Endothelial cell of umbilical vein (primary cell): Measurements from ENCODE around the gene CORO6. TPM values are rescaled to one million over a fixed set of nuclear protein-coding genes. Genes with fewer than 3 reads are reported as not detected.

Source experiments
- BruUV-seq: library from RNA; stranded (reverse); fragments of 400-500 nt; replicated peaks from 2 replicates; lab custom pipeline; 2021; lab: Mats Ljungman, UMichigan
- CTCF ChIA-PET: fragments of 300-600, 350-600 bp; sonication (Branson Sonifier 250); formaldehyde crosslinking; loops from one replicate; lab custom pipeline; 2021; ENCODE audit warnings: antibody characterized with exemption, inconsistent platforms; lab: Charles Lee
- POLR2A ChIA-PET: fragments of 300-600, 350-600 bp; sonication (Branson Sonifier 250); formaldehyde crosslinking; loops from one replicate; lab custom pipeline; 2021; ENCODE audit warnings: antibody characterized with exemption, inconsistent platforms; lab: Charles Lee
- DNase-seq: peaks from one replicate; pipeline ENCODE4 v3.0.0-alpha.2; 2011; ENCODE audit warnings: low read depth, low spot score
- FAIRE-seq: peaks from 2 replicates; lab custom pipeline; 2011; peaks lifted over from hg19 to GRCh38; lab: Jason Lieb, UNC
- H2AFZ ChIP-seq: 2 replicates; pipeline ENCODE4 v1.6.0; 2012; ENCODE audit warnings: low read depth, low read length, control low read depth, inconsistent platforms
- H3K27ac ChIP-seq: 2 replicates; pipeline ENCODE4 v1.5.1; 2011; ENCODE audit warnings: low read depth, mild to moderate bottlenecking, control low read depth, low read length, moderate library complexity; ENCODE audit not compliant: insufficient read depth
- H3K27me3 ChIP-seq, 2 experiments: 2 replicates each; pipeline versions ENCODE4 v1.6.0 to v1.6.1; 2011; ENCODE audit warnings: low read length in 2 of 2, mixed read lengths in 1 of 2; ENCODE audit not compliant: control insufficient read depth in 2 of 2, insufficient read depth in 2 of 2
- H3K36me3 ChIP-seq, 2 experiments: 2 replicates in 1 of 2; 3 replicates in 1 of 2; pipeline ENCODE4 v1.5.1; 2011; ENCODE audit warnings: low read length in 2 of 2, mild to moderate bottlenecking in 1 of 2, moderate library complexity in 1 of 2; ENCODE audit not compliant: control insufficient read depth in 2 of 2, insufficient read depth in 2 of 2; ENCODE audit errors: extremely low read depth in 1 of 2
- H3K4me1 ChIP-seq: 3 replicates; pipeline ENCODE4 v1.5.1; 2011; ENCODE audit warnings: mild to moderate bottlenecking, low read length; ENCODE audit not compliant: control insufficient read depth, insufficient read depth; ENCODE audit errors: extremely low read depth
- H3K4me2 ChIP-seq: 2 replicates; pipeline ENCODE4 v1.6.1; 2011; ENCODE audit warnings: low read length, control low read depth, mixed read lengths; ENCODE audit not compliant: insufficient read depth
- H3K4me3 ChIP-seq, 3 experiments: fragments of 200-600 bp in 1 of 3; sonication (generic), shearing (Covaris generic) in 1 of 3; replicated peaks in 1 of 3; 2 replicates each; pipeline ENCODE4 v1.5.1; 2011 to 2016; ENCODE audit warnings: control low read depth in 3 of 3, low read length in 3 of 3, mild to moderate bottlenecking in 2 of 3, inconsistent platforms in 1 of 3, low read depth in 1 of 3, moderate library complexity in 1 of 3; ENCODE audit not compliant: insufficient read depth in 1 of 3
- H3K79me2 ChIP-seq: 2 replicates; pipeline ENCODE4 v1.6.0; 2012; ENCODE audit warnings: low read length, inconsistent platforms; ENCODE audit not compliant: control insufficient read depth, insufficient read depth
- H3K9ac ChIP-seq: replicated peaks from 2 replicates; pipeline ENCODE3; 2011; ENCODE audit warnings: low read length, control low read depth; ENCODE audit not compliant: insufficient read depth; ENCODE audit errors: extremely low read depth
- H3K9me1 ChIP-seq: replicated peaks from 3 replicates; pipeline ENCODE4 v1.6.0; 2011; ENCODE audit warnings: mild to moderate bottlenecking, low read length; ENCODE audit not compliant: control insufficient read depth, insufficient read depth; ENCODE audit errors: extremely low read depth
- H3K9me3 ChIP-seq: replicated peaks from 2 replicates; pipeline ENCODE4 v1.5.1; 2012; ENCODE audit warnings: low read length, inconsistent platforms; ENCODE audit not compliant: control insufficient read depth, insufficient read depth
- H4K20me1 ChIP-seq: replicated peaks from 2 replicates; pipeline ENCODE3; 2011; ENCODE audit warnings: mild to moderate bottlenecking, low read length; ENCODE audit not compliant: control insufficient read depth, insufficient read depth; ENCODE audit errors: extremely low read depth
- CTCF ChIP-seq, 2 donors: IDR thresholded peaks; 1 replicate in 1 of 2; 2 replicates in 1 of 2; pipeline ENCODE4 v1.5.1; 2011; ENCODE audit warnings: low read length in 2 of 2, mild to moderate bottlenecking in 2 of 2, moderate library complexity in 2 of 2, control low read depth in 1 of 2, inconsistent platforms in 1 of 2, low read depth in 1 of 2; ENCODE audit not compliant: insufficient read depth in 1 of 2; ENCODE audit errors: extremely low read depth in 1 of 2
- EZH2 ChIP-seq: IDR thresholded peaks from 2 replicates; pipeline ENCODE4 v1.6.1; 2012; ENCODE audit warnings: borderline replicate concordance, low read depth, mild to moderate bottlenecking, moderate library complexity, low read length, inconsistent platforms; ENCODE audit not compliant: severe bottlenecking
- FOS ChIP-seq: IDR thresholded peaks from 2 replicates; pipeline ENCODE4 v1.6.1; 2011; ENCODE audit warnings: mild to moderate bottlenecking, low read length, moderate library complexity, borderline replicate concordance; ENCODE audit not compliant: insufficient read depth
- GATA2 ChIP-seq: IDR thresholded peaks from 2 replicates; pipeline ENCODE4 v1.7.0; 2011; ENCODE audit warnings: low read depth, mild to moderate bottlenecking, moderate library complexity, mixed read lengths, low read length; ENCODE audit not compliant: insufficient read length, insufficient read depth
- JUN ChIP-seq: IDR thresholded peaks from 2 replicates; pipeline ENCODE4 v1.6.1; 2011; ENCODE audit warnings: borderline replicate concordance, low read depth; ENCODE audit not compliant: insufficient read length, insufficient read depth
- MYC ChIP-seq: IDR thresholded peaks from one replicate; pipeline ENCODE4 v1.6.1; 2011; ENCODE audit warnings: mild to moderate bottlenecking, low read depth, low read length
- POLR2A ChIP-seq: IDR thresholded peaks from 2 replicates; pipeline ENCODE4 v1.6.1; 2012; ENCODE audit warnings: low read depth, mild to moderate bottlenecking, control low read depth, low read length
- POLR2AphosphoS5 ChIP-seq: IDR thresholded peaks from 2 replicates; pipeline ENCODE4 v1.6.1; 2012; ENCODE audit warnings: low read depth, mild to moderate bottlenecking, control low read depth, low read length, moderate library complexity; ENCODE audit not compliant: insufficient read depth
- dilution Hi-C: fragments of 300-500 bp; cut with MboI; formaldehyde crosslinking; loops from one replicate; pipeline ENCODE4 v1.15.0; 2019; ENCODE audit warnings: low sequenced_read_pairs; ENCODE audit not compliant: extremely low pct_ligation_motif_present
- intact Hi-C: fragments of 100-400 bp; cut with micrococcal nuclease; formaldehyde crosslinking; loops from one replicate; pipeline ENCODE4 v1.10.0; 2022
- polyA plus RNA-seq, 4 experiments: library from polyadenylated mRNA; depleted of rRNA in 3 of 4; stranded (reverse) in 3 of 4; unstranded in 1 of 4; fragments of >200 nt; gene quantifications; 2 replicates each; pipeline versions ENCODE4 v1.2.1 to v1.2.3, GENCODE V29; 2011 to 2012; ENCODE audit warnings: missing spikeins in 1 of 4
- total RNA-seq: library from RNA; stranded (reverse); gene quantifications from 2 replicates; pipeline ENCODE4 v1.2.3, GENCODE V29; 2021
- TF ChIP-seq, protein P1 (sequence below): IDR thresholded peaks from 2 replicates; pipeline ENCODE4 v1.6.1; 2011; ENCODE audit not compliant: insufficient read depth, insufficient read length

Gene CORO6
- total and polyA plus RNA-seq, 2 donors (not counting 3 experiments of a cell fraction or from before 2014, with no cell fraction given) = 10.7 to 14.7 TPM

DNA sequence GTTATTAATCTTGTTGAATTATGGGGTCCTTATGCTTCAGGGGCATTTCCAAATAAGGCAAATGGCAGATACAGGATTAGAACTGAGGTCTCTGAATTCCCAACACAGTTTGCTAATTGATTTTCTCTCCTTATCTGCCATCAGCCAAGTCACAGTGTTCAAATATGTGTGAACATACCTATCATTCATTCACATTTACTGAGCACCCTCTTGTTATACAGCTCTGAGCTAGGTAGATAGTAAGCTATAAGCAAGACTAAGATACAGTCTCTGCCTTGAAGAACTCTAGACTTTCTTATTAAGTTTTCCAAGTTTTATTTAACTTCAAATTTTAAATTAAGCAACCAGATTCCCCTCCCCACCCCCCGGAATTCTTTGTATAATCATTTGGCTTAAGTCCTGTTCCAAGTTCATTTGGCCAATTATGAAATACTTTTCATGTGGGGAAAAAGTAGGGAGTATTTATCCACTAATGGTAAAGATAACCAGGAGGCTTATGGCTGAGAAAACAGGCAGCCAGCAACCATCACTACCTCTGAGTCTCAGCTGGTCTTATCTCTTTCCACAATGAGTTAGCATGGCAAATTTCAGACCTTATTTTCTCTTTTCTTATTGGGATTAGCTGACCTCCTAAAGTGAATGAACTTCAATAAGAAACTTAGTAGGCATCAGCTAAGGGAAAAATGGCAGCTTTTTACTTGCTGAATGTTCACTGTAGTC is 31.4 kb upstream of the CORO6 start:
- no peak overlapping the region for H3K4me2 ChIP-seq
- DNase-seq (no peak), FAIRE-seq (no peak)
- H3K36me3 ChIP-seq = peaks cover 1 to 5% of the 10 kb centered on the region in 2 experiments
- no peaks in the 10 kb centered on the region for H3K4me1 ChIP-seq
- TF ChIP-seq, protein P1, sequence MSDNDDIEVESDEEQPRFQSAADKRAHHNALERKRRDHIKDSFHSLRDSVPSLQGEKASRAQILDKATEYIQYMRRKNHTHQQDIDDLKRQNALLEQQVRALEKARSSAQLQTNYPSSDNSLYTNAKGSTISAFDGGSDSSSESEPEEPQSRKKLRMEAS = no peak
- TF ChIP-seq POLR2AphosphoS5 (no peak), FOS (no peak)
- CTCF ChIA-PET = interaction anchor here (0.9 to 4.2 kb wide), 6 partner anchors 8 to 125 kb away, joined by 3 to 16 read pairs (median 9); no protein-coding TSS in a partner anchor
- no TSS peak for BruUV-seq
- no peaks in the 10 kb centered on the region for H3K9me1 ChIP-seq
- intact Hi-C loops = no loop called here
- H3K79me2 ChIP-seq = no peaks in the 10 kb centered on the region
- no peaks in the 10 kb centered on the region for H3K9me3 ChIP-seq
- dilution Hi-C loops = no loop called here
- no peaks in the 10 kb centered on the region for H3K27me3 ChIP-seq
- no peak overlapping the region for H2AFZ ChIP-seq
- POLR2A ChIA-PET = no interaction called here
- H3K4me3 ChIP-seq = no peak overlapping the region
- no peak overlapping the region for H3K27ac ChIP-seq
- no peaks in the 10 kb centered on the region for H4K20me1 ChIP-seq
- no peak overlapping the region for H3K9ac ChIP-seq

DNA sequence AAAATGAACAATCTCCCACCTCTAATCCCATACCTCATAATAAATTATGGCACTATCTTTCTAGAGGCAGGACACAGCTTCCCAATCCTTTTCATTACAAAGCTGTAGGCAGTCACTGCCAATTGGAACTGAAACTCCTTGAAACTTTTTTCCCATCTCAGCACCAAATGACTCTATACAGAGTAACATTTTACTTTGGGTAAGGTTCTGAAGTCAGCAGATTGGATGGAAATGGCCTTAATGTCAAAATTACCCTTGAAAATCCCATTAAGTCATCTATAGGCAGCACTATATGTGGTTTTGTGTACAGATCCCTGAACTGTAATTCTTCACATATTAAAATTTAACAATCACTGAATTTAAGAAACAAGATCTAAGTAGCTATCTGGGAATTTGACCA is 30.3 kb upstream of the CORO6 start:
- Histone ChIP-seq H4K20me1 (no peaks in the 10 kb centered on the region), H2AFZ (no peak overlapping the region), H3K4me2 (no peak overlapping the region), H3K27me3 (no peaks in the 10 kb centered on the region), H3K9ac (no peak overlapping the region), H3K4me1 (no peaks in the 10 kb centered on the region), H3K4me3 (no peak overlapping the region), H3K36me3 (peaks cover 1 to 8% of the 10 kb centered on the region in 2 experiments), H3K79me2 (no peaks in the 10 kb centered on the region), H3K27ac (no peak overlapping the region), H3K9me3 (no peaks in the 10 kb centered on the region), H3K9me1 (no peaks in the 10 kb centered on the region)
- POLR2A ChIA-PET = no interaction called here
- DNase-seq = no peak
- dilution Hi-C loops (no loop called here), intact Hi-C loops (no loop called here)
- BruUV-seq = no TSS peak
- FAIRE-seq = no peak
- CTCF ChIA-PET = interaction anchor here (1.6 to 4.2 kb wide), 3 partner anchors 14 to 126 kb away, joined by 5 to 16 read pairs (median 15); no protein-coding TSS in a partner anchor
- TF ChIP-seq MYC (no peak), JUN (no peak), GATA2 (no peak), POLR2A (no peak), FOS (no peak), POLR2AphosphoS5 (no peak), EZH2 (no peak), CTCF (IDR thresholded peaks at IDR 0.05; ENCODE audit: extremely low read depth in 1 of 2, insufficient read depth in 1 of 2, low read depth in 1 of 2, low read length in 2 of 2) (no peak)
- TF ChIP-seq, protein P1 = no peak
